ENCODE results near the gene FSIP2. TPM values are rescaled to one million over a fixed set of nuclear protein-coding genes. Genes with fewer than 3 reads are reported as not detected.

FSIP2 gene
- not detected for polyA plus RNA-seq

DNA sequence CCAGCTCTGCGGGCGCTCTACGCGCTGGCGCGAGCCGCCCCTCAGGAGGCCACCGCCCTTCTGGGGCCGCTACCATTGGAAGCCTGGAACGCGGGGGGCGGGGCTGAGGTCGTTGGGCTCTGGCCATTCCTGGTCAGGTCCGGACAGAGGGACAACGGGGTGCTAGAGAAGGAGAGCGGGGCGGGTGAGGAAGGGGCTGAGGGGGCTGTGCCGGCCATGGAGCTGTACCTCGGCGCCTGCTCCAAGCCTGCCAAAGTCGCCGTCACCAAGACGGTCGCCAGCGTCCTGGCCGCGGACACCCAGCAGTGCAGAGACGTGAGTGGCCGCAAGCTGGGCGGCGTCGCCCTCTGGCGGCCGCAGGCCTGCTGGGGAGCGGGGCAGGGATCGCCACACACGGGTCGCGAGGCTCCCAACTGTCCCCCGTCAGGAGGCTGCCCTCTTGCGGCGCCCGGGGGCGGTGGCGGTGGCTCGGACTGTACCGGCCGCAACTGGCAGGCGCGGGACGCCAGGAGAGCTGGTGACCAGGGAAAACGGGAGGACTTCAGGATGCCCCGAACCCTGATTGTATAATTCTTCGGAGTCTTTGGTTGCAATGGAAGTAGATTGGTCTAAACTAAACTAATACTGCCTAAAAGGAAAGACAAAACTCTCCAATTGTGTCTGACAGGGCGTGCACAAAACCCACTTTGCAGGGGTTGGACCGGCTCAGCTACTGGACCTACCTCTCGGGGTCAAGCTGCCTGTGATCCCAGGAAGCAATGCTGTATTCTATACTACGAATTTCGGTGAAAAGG lies at the start of gene FSIP2:
Gene FSIP2 (plus strand): TSS at position 126 of the 794 bp plus-strand sequence. CDS start 91 bp downstream, at position 217.
- Mint-ChIP-seq H3K36me3 (peaks cover 0 to 3% (median 0%) of the 10 kb centered on the region in 3 donors), H3K4me3 (no peak within 1 kb of the TSS), H3K4me1 (no peaks in the 10 kb centered on the region), H3K27me3 (ENCODE audit: low read depth in 3 of 3) (peaks cover 0 to 2% (median 2%) of the 10 kb centered on the region in 3 donors), H3K27ac (no peak within 1 kb of the TSS), H3K9me3 (peaks cover 10 to 71% (median 26%) of the 10 kb centered on the region in 6 donors)
- DNase-seq = no peak

DNA sequence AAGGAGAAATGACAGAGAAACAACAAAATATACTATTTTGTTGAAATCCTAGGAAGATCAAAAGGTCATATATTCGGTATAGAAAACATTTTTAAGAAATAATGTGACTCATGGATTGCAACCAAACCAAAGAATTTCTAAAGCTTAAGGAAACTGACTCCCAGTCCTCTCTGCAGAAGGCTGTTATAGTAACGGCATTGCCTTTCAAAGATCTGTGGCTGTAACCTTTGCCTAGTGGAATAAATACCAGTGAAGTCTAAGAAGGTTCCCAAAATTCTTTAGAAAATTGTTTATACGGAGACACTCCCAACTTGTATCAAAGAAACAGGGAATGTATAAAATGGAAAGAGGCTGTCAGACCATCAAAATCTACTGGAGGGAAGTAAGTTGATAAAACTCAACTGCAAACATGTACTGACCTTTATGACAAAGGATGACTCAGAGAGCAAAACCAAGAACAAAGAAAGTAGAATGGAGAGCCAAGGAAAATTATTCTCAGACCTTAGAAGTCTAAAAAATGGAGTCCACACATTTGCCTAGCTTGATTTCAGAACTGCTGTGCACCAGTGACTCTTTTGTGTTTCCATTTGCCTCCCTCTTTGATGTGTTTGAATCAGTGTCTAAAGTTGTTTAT lies 48.6 kb upstream of the FSIP2 start:
- Mint-ChIP-seq H3K27ac (no peak overlapping the region), H3K9me3 (peaks cover 19 to 42% (median 23%) of the 10 kb centered on the region in 6 donors), H3K27me3 (ENCODE audit: low read depth in 3 of 3) (peaks cover 0 to 3% (median 1%) of the 10 kb centered on the region in 3 donors), H3K36me3 (peaks cover 0 to 5% (median 3%) of the 10 kb centered on the region in 3 donors), H3K4me3 (no peak overlapping the region), H3K4me1 (no peaks in the 10 kb centered on the region)
- DNase-seq = no peak

DNA sequence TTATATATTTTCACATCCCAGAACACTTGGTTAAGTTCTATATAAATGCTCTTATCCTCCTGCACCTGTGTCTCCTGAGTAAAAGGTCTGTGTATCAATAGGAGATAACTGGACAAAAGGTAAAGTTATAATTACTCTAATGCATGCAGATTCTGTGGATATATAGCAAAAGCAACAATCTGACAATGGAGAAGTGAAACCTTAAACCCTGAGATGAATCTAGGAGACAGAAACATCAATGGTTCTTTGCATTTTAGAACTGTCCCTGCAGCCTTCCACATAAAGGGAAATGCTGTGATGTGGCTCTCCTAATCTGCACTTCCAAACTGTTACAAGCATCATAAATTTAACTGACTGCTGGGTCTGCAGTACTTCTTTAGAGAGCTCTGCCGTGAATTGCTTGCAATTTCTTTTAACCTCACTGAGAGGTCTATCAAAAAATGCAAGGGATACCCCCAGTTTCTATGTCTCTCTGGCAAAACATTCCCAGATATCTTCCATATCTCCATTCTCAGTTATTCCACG lies 42.8 kb upstream of the FSIP2 start:
- DNase-seq = no peak
- H3K4me1 Mint-ChIP-seq = no peaks in the 10 kb centered on the region
- H3K27ac Mint-ChIP-seq = no peak overlapping the region
- H3K9me3 Mint-ChIP-seq = peaks cover 0 to 28% (median 2%) of the 10 kb centered on the region in 6 donors
- H3K4me3 Mint-ChIP-seq = no peak overlapping the region
- H3K27me3 Mint-ChIP-seq (ENCODE audit: low read depth in 3 of 3) = no peaks in the 10 kb centered on the region
- peaks cover 0 to 3% (median 0%) of the 10 kb centered on the region in 3 donors for H3K36me3 Mint-ChIP-seq

DNA sequence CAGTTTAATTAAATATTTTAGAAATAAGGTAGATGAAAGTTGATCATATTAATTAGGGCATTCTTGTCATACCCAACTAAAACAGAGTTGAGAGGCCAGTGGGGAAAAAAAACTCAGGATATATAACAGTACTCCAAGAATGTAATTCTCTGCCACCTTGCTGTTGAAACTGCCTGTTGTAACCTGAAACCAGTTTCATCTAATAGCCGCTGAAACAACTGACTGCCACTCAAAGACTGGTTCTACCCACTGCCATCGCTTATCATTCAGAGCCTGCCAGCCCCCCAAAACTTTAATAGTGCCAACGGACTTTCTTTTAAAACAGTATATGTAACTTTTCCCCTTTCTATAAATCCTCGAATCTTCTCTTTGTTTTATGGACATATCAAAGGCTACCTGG lies 37.7 kb upstream of the FSIP2 start:
- DNase-seq = no peak
- H3K4me3 Mint-ChIP-seq = no peak overlapping the region
- H3K36me3 Mint-ChIP-seq = no peaks in the 10 kb centered on the region
- peaks cover 0 to 2% (median 0%) of the 10 kb centered on the region in 3 donors for H3K27me3 Mint-ChIP-seq (ENCODE audit: low read depth in 3 of 3)
- peaks cover 0 to 21% (median 10%) of the 10 kb centered on the region in 6 donors for H3K9me3 Mint-ChIP-seq
- H3K27ac Mint-ChIP-seq = no peak overlapping the region
- H3K4me1 Mint-ChIP-seq = no peaks in the 10 kb centered on the region

- Mint-ChIP-seq H3K9me3 (peaks cover 7 to 52% (median 24%) of the 10 kb centered on the region in 6 donors), H3K4me3 (no peak overlapping the region), H3K36me3 (no peaks in the 10 kb centered on the region), H3K27ac (no peak overlapping the region), H3K27me3 (ENCODE audit: low read depth in 3 of 3) (peaks cover 0 to 2% (median 2%) of the 10 kb centered on the region in 3 donors), H3K4me1 (no peaks in the 10 kb centered on the region)
- no peak for DNase-seq
Observed at GRCh38 chr2:185734658-185735057, 3.9 kb upstream of the FSIP2 start.

DNA sequence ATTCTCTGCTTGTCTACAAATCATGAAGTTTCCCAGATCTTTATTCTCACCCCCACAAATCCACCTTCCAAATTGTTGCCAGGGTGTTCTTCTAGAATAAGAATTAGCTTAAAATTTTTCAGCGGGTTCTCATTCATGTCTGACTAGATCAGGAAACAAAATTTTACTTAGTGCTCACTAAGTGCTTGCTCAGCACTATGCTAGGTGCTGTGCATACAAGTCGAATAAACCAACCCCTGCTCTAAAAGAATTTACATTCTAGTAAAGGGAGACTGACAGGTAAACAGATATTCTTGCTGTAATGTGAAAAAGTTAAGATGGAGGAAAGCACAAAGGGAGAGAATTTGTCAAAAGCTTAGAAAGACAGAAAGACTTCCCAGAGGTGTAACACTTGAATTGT lies 2.4 kb upstream of the FSIP2 start:
- H3K36me3 Mint-ChIP-seq = peaks cover 0 to 3% (median 0%) of the 10 kb centered on the region in 3 donors

DNA sequence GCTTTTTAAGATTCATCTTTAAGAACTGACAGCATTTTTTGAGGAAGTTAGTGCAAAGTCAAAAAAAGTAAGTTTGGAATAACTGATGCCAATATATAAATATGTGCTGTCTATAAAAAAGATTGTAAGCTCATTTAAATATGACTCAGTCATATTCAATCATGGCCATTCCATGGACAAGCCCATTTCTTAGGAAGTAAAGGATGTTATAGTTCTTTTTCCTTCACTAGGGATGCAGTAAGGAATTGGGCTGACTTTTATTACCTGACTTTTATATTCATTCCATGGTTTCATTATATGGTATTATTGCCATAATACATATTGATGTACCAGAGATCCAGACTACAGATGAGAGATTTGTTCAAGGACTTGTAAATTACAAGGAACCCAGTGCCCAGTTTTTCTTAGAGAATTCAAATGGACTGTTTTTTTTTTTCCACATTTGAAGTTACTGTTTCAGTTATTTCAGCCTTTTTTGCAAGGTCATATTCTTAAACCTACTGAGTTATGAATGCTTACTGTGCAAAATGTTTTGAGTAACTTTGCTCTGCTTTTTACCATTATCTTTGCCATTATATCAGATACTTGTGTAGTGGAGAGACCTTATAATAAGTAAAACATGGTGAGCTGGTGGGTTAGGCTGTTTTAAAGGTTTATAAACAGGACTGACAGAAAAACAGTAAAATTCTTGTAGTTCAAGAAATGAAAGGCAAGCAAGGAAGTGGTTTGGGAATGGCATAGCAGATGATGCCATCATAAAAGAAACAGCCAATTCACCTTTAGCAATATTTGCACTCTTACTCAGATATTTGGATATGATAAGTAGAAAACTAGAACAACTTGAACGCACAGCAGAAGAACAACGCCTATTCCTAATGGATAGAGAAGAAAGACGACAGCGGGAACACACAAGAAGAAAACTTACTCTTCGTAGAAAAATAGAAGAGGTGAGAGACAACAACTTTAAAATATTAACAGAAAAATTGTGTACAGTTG lies 7.6 kb downstream of the FSIP2 start:
- H3K4me1 Mint-ChIP-seq = no peaks in the 10 kb centered on the region
- H3K4me3 Mint-ChIP-seq = no peak overlapping the region
- no peak for DNase-seq
- no peaks in the 10 kb centered on the region for H3K36me3 Mint-ChIP-seq
- no peak overlapping the region for H3K27ac Mint-ChIP-seq
- no peaks in the 10 kb centered on the region for H3K27me3 Mint-ChIP-seq (ENCODE audit: low read depth in 3 of 3)
- H3K9me3 Mint-ChIP-seq = peaks cover 8 to 47% (median 20%) of the 10 kb centered on the region in 6 donors

More for the DNA sequence above, 2.4 kb upstream of the FSIP2 start:
- peaks cover 0 to 2% (median 2%) of the 10 kb centered on the region in 3 donors for H3K27me3 Mint-ChIP-seq (ENCODE audit: low read depth in 3 of 3)
- no peak overlapping the region for H3K27ac Mint-ChIP-seq
- no peak for DNase-seq
- no peak overlapping the region for H3K4me3 Mint-ChIP-seq
- peaks cover 10 to 55% (median 24%) of the 10 kb centered on the region in 6 donors for H3K9me3 Mint-ChIP-seq
- no peaks in the 10 kb centered on the region for H3K4me1 Mint-ChIP-seq

- peaks cover 2 to 39% (median 12%) of the 10 kb centered on the region in 6 donors for H3K9me3 Mint-ChIP-seq
Observed at GRCh38 chr2:185757356-185757755, 18.8 kb downstream of the FSIP2 start.

GRCh38 chr2:185771396-185771795 lies 32.8 kb downstream of the FSIP2 start:
- no peak overlapping the region for H3K27ac Mint-ChIP-seq
- H3K4me1 Mint-ChIP-seq = no peaks in the 10 kb centered on the region
- H3K4me3 Mint-ChIP-seq = no peak overlapping the region
- no peak for DNase-seq
- H3K36me3 Mint-ChIP-seq = peaks cover 0 to 9% (median 3%) of the 10 kb centered on the region in 3 donors
- peaks cover 12 to 67% (median 50%) of the 10 kb centered on the region in 6 donors for H3K9me3 Mint-ChIP-seq
- H3K27me3 Mint-ChIP-seq (ENCODE audit: low read depth in 3 of 3) = peaks cover 0 to 3% (median 0%) of the 10 kb centered on the region in 3 donors

More at GRCh38 chr2:185757356-185757755, 18.8 kb downstream of the FSIP2 start:
- H3K4me1 Mint-ChIP-seq = no peaks in the 10 kb centered on the region
- H3K36me3 Mint-ChIP-seq = no peaks in the 10 kb centered on the region
- peaks cover 0 to 2% (median 0%) of the 10 kb centered on the region in 3 donors for H3K27me3 Mint-ChIP-seq (ENCODE audit: low read depth in 3 of 3)
- H3K27ac Mint-ChIP-seq = no peak overlapping the region
- no peak overlapping the region for H3K4me3 Mint-ChIP-seq
- no peak for DNase-seq

DNA sequence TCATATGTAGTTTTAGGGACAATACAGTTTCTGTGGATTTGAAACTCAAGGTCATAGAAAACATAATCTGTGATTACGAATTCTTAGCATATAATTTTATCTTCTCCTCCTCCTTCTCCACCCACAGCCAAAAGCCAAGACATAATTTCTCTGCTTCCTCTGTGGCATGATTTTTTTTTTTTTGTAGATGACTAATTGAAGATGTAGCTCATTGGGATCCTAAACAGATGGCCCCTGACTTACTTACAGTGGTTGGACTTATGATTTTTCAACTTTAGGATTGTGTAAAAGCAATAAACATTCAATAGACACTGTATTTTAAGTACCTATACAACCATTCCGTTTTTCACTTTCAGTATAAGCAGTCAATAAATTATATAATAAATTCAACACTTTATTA lies 42.3 kb downstream of the FSIP2 start:
- DNase-seq = no peak

GRCh38 chr2:185782223-185782769 lies 43.7 kb downstream of the FSIP2 start:
- Mint-ChIP-seq H3K9me3 (peaks cover 4 to 37% (median 10%) of the 10 kb centered on the region in 6 donors), H3K4me3 (no peak overlapping the region), H3K4me1 (no peaks in the 10 kb centered on the region), H3K27ac (no peak overlapping the region), H3K36me3 (peaks cover 0 to 5% (median 0%) of the 10 kb centered on the region in 3 donors), H3K27me3 (ENCODE audit: low read depth in 3 of 3) (peaks cover 0 to 1% (median 0%) of the 10 kb centered on the region in 3 donors)
- DNase-seq = no peak

More for the DNA sequence above, 42.3 kb downstream of the FSIP2 start:
- peaks cover 0 to 5% (median 0%) of the 10 kb centered on the region in 3 donors for H3K36me3 Mint-ChIP-seq
- H3K4me1 Mint-ChIP-seq = no peaks in the 10 kb centered on the region
- H3K4me3 Mint-ChIP-seq = no peak overlapping the region
- H3K27me3 Mint-ChIP-seq (ENCODE audit: low read depth in 3 of 3) = peaks cover 0 to 1% (median 0%) of the 10 kb centered on the region in 3 donors
- H3K9me3 Mint-ChIP-seq = peaks cover 4 to 37% (median 9%) of the 10 kb centered on the region in 6 donors
- H3K27ac Mint-ChIP-seq = no peak overlapping the region

- H3K27me3 Mint-ChIP-seq (ENCODE audit: low read depth in 3 of 3) = peaks cover 0 to 1% (median 0%) of the 10 kb centered on the region in 3 donors
- peaks cover 0 to 5% (median 0%) of the 10 kb centered on the region in 3 donors for H3K36me3 Mint-ChIP-seq
- H3K4me3 Mint-ChIP-seq = no peak overlapping the region
- no peaks in the 10 kb centered on the region for H3K4me1 Mint-ChIP-seq
- H3K9me3 Mint-ChIP-seq = peaks cover 9 to 35% (median 11%) of the 10 kb centered on the region in 6 donors
- no peak overlapping the region for H3K27ac Mint-ChIP-seq
- DNase-seq = no peak
Observed at GRCh38 chr2:185785156-185785555, 46.6 kb downstream of the FSIP2 start.
